Muscle layer of duodenum (tissue), 2 donors: ENCODE measurements around the gene PTPRK.

Experiments used
- H3K27ac ChIP-seq: one replicate; pipeline ENCODE4 v1.7.0; 2013; ENCODE audit warnings: mild to moderate bottlenecking, low read length
- H3K27me3 ChIP-seq: one replicate; pipeline ENCODE4 v1.7.0; 2013; ENCODE audit warnings: low read depth, mild to moderate bottlenecking, control low read depth, low read length
- H3K36me3 ChIP-seq, 2 donors: one replicate each; pipeline ENCODE4 v1.7.0; 2013; ENCODE audit warnings: low read length in 2 of 2, control low read depth in 1 of 2, mild to moderate bottlenecking in 1 of 2; ENCODE audit not compliant: insufficient read depth in 2 of 2, control insufficient read depth in 1 of 2
- H3K4me1 ChIP-seq, 2 donors: one replicate each; pipeline ENCODE4 v1.7.0; 2013; ENCODE audit warnings: low read length in 2 of 2, mild to moderate bottlenecking in 2 of 2, control low read depth in 1 of 2, moderate library complexity in 1 of 2; ENCODE audit not compliant: insufficient read depth in 2 of 2, control insufficient read depth in 1 of 2
- H3K4me3 ChIP-seq, 2 donors: one replicate each; pipeline ENCODE4 v1.7.0; 2013; ENCODE audit warnings: low read length in 2 of 2, low read depth in 1 of 2, mild to moderate bottlenecking in 1 of 2
- H3K9me3 ChIP-seq, 2 donors: one replicate each; pipeline ENCODE4 v1.7.0; 2013; ENCODE audit warnings: low read length in 2 of 2, control low read depth in 1 of 2, mild to moderate bottlenecking in 1 of 2; ENCODE audit not compliant: control insufficient read depth in 1 of 2
- donor health status: healthy.

PTPRK gene

DNA sequence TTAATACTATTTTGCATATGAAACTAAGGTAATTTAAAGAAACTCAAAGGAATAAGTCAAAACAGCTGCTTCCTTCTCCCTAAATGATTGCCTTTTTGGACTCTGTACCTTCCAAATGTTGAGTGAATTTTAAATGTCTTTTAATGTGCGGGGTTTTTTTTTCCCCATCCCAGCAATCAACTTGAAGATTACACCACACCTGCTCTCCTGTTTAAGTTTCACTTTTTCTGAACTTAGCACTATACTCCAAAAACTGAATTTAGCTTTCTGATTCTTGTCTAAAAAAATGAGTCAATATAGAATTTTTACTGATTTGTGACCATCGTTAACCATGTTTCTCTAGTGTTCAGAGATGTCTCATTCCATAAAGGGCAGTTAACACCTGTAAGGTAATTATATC is 398.8 kb downstream of the PTPRK start:
- H3K4me3 ChIP-seq: no peak overlapping the region
- H3K27ac ChIP-seq: no peak overlapping the region
- H3K27me3 ChIP-seq: no peaks in the 10 kb centered on the region
- H3K4me1 ChIP-seq: no peaks in the 10 kb centered on the region
- no peaks in the 10 kb centered on the region for H3K36me3 ChIP-seq
- H3K9me3 ChIP-seq: no peaks in the 10 kb centered on the region

DNA sequence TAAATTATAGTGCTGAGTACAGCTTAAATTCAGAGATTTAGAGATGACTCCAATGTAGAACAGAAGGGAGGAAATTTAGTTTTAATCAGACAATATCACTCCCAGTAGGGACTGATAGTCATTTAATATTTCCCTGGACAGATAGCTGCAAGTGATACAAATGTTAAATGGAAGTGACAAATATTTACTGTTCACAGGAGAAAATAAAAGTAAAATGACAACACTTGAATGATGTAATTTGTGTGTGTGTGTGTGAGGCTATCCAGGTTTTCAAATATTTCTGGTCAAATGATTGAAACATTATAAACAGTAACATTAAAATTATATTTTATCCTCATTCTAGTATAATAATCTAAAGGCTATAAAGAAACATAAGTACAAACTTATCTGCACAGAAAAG is 399.2 kb downstream of the PTPRK start:
- no peak overlapping the region for H3K4me3 ChIP-seq
- H3K9me3 ChIP-seq: no peaks in the 10 kb centered on the region
- no peaks in the 10 kb centered on the region for H3K4me1 ChIP-seq
- no peaks in the 10 kb centered on the region for H3K27me3 ChIP-seq
- H3K27ac ChIP-seq: no peak overlapping the region
- no peaks in the 10 kb centered on the region for H3K36me3 ChIP-seq

DNA sequence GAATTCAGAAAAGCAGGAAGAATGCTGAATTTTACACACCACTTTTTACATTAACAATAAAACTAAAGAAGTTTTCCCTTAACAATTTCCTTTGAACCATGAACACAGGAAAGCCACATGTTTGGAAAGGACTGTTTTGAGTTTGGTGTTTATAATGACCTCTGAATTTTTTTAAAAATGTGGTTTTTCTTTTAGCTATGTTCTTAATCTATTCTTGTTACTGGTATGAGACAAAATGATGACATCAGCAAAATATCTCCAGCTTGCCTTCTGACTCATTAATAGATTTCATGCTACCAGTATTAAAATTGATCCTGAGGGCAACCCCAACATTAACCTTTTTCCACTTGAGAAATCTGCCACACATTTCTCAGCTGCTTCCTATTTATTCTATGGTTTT is 402.0 kb downstream of the PTPRK start:
- Histone ChIP-seq H3K27me3 (no peaks in the 10 kb centered on the region), H3K36me3 (no peaks in the 10 kb centered on the region), H3K4me1 (no peaks in the 10 kb centered on the region), H3K27ac (no peak overlapping the region), H3K9me3 (no peaks in the 10 kb centered on the region), H3K4me3 (no peak overlapping the region)

DNA sequence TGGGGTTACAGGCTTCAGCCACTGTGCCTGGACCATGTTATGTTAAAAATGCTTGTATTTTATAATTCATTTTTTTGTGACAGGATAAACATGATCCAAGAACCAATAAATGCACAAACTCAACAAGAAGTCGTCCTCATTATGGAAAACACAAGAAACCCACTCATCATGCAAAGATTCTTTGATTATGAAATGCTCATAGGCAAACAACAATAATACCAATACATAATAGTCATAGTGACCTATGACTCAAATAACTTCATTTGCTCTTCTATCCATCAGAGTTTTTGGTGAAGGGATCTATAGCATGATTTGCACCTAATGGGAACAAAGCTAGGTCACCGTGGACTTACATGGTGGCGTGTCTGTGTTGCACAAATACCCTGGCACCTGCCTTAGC is 402.5 kb downstream of the PTPRK start:
- Histone ChIP-seq H3K9me3 (no peaks in the 10 kb centered on the region), H3K4me1 (no peaks in the 10 kb centered on the region), H3K27me3 (no peaks in the 10 kb centered on the region), H3K4me3 (no peak overlapping the region), H3K27ac (no peak overlapping the region), H3K36me3 (no peaks in the 10 kb centered on the region)

DNA sequence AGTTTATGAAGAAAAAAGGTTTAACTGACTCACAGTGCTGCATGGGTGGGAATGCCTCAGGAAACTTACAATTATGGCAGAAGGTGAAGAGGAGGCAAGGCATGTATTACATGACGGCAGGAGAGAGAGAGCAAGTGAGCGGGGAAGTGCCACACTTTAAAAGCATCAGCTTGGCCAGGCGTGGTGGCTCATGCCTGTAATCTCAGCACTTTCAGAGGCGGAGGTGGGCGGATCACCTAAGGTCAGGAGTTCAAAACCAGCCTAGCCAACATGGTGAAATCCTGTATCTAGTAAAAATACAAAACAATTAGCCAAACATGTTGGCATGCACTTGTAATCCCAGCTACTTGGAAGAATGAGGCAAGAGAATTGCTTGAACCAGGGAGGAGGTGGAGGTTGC is 406.2 kb downstream of the PTPRK start:
- H3K27me3 ChIP-seq: no peaks in the 10 kb centered on the region
- no peaks in the 10 kb centered on the region for H3K36me3 ChIP-seq
- no peaks in the 10 kb centered on the region for H3K9me3 ChIP-seq
- no peak overlapping the region for H3K4me3 ChIP-seq
- peaks cover 0 to 8% of the 10 kb centered on the region in 2 donors for H3K4me1 ChIP-seq
- H3K27ac ChIP-seq: no peak overlapping the region

DNA sequence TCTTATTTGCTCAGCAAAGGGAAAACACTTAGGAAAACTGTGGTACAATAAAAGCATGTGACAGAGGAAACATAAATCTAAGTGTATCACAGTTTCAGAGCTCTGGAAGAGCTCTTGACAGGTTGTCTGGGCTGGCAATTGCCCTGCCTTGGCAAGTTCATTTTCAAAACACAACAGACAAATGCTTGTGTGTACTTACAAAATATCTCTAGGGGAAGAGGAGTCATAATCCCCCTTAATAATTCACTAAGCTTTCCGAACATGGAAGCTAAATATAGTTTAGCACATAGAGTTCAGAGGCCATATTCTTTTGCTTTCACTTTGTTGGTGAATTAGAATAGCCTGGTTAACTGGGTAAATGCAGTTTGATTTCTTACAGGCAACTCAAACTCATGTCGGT is 407.9 kb downstream of the PTPRK start:
- Histone ChIP-seq H3K4me1 (peaks cover 0 to 8% of the 10 kb centered on the region in 2 donors), H3K9me3 (no peaks in the 10 kb centered on the region), H3K4me3 (peak overlapping the region; percentile 58 to 66), H3K27me3 (no peaks in the 10 kb centered on the region), H3K36me3 (no peaks in the 10 kb centered on the region), H3K27ac (peak overlapping the region; percentile 53)

DNA sequence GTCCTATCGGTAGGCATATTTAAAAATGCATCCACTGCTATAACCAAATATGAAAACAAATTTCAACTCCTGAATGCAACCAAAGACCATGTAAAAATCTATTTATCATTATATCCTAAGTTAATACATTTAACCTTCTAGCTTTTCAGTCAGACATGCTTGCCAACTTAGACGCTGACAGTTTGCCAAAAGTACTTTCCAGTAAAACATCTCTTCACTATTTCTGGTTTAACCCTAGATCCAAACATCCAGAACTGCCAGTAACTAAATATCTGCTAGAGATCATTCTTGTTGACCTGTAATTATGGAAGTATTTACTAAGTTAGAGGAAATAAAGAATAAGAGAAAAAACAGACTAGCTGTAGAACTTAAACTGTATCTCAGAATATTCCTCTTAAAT is 409.3 kb downstream of the PTPRK start:
- Histone ChIP-seq H3K27ac (no peak overlapping the region), H3K27me3 (no peaks in the 10 kb centered on the region), H3K4me1 (peaks cover 0 to 8% of the 10 kb centered on the region in 2 donors), H3K9me3 (no peaks in the 10 kb centered on the region), H3K36me3 (no peaks in the 10 kb centered on the region), H3K4me3 (no peak overlapping the region)

DNA sequence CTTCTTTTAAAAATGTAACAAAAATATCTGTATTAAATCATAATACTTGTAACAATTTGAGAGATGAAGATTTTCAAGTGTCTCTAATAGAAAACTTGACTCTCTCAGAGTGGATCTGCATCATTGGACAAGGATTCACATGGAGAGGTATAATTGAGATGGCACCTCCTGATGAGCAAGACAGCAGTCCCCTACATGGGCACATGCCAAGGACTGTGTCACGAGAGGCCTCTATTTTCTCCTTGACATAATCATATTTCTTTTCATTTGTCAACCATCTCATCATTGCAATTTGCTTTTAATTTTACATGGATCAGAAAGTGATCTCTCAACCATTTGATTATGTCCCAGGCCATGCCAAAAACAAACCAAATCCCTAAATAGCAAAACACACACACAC is 412.7 kb downstream of the PTPRK start:
- Histone ChIP-seq H3K27ac (no peak overlapping the region), H3K27me3 (no peaks in the 10 kb centered on the region), H3K4me1 (peaks cover 0 to 8% of the 10 kb centered on the region in 2 donors), H3K4me3 (no peak overlapping the region), H3K9me3 (no peaks in the 10 kb centered on the region), H3K36me3 (no peaks in the 10 kb centered on the region)

DNA sequence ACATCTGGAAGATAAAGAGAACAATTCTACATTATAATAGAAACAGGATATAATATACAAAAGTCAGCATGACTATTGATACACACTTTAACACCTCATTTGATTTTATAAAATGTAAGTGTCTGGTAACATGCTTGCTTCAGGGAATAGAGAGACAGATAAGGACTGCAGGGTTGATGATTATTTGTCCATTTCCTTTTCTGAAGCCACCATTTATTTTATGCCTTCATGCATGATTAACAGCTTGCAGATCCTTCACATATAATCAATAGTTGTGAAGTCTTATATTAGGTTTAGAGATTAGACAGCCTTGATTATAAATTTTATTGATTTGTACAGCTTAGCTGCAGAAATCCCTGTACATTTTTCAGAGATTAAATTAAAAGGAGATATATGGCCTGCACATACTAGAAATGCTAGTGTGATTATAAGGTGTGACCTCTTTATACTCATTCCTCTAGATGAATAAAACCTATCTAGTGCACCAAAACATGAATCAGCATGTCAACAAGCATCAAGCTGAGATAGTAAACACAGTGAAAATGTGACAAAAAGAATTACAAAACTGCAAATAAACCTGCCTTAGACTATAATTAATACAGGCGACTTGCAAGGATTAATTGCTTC is 420.7 kb downstream of the PTPRK start:
- Histone ChIP-seq H3K4me3 (no peak overlapping the region), H3K4me1 (peaks cover 0 to 4% of the 10 kb centered on the region in 2 donors), H3K9me3 (no peaks in the 10 kb centered on the region), H3K36me3 (no peaks in the 10 kb centered on the region), H3K27ac (no peak overlapping the region), H3K27me3 (no peaks in the 10 kb centered on the region)

DNA sequence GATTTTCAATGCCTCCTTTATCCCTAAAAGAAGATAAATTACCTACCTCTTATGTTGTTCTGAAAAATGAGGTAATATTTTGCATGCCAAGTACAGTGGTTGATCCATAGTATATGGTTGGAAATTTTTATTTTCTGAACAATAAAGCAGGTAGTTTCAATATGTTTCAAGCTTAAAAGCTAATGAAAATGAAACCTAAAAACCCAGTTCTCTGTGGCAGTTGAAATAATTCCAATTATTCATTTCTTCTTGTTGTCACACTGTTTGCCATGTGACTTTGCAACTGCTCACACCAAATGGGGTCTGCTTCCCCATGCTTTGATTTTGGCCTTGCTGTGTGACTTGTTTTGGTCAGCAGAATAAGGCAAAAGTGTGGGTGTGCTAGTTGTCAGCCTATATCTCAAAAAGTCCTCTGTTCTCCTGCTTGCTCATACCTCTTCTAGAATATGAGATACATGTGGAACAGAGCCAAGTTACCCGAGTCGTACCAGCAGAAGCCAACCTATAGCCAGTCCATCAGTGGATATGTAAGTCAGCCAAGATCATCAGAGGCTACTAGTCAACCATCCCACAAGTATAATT is 422.3 kb downstream of the PTPRK start:
- no peaks in the 10 kb centered on the region for H3K27me3 ChIP-seq
- H3K4me1 ChIP-seq: peaks cover 0 to 4% of the 10 kb centered on the region in 2 donors
- H3K9me3 ChIP-seq: no peaks in the 10 kb centered on the region
- H3K27ac ChIP-seq: no peak overlapping the region
- H3K4me3 ChIP-seq: no peak overlapping the region
- no peaks in the 10 kb centered on the region for H3K36me3 ChIP-seq

DNA sequence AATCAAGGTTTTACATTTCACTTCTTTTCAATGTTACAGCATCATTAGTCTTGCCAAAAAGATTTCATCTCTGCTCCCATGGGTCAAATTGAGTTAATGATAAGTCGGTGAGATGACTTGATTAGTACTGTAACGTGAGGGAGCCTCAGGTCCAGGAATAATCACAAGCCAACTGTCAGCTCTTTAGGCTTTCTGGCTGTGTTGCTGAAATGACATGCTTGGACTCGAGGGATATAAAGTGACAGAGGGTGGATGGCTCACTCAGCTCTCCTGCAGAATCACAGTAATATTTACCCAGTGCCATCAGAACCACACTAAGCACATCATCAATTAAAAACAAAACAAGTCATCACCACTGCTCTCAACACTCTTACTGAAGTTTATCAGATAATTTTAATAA is 423.4 kb downstream of the PTPRK start:
- H3K4me3 ChIP-seq: no peak overlapping the region
- H3K4me1 ChIP-seq: peaks cover 0 to 4% of the 10 kb centered on the region in 2 donors
- no peaks in the 10 kb centered on the region for H3K27me3 ChIP-seq
- H3K27ac ChIP-seq: no peak overlapping the region
- H3K36me3 ChIP-seq: no peaks in the 10 kb centered on the region
- H3K9me3 ChIP-seq: no peaks in the 10 kb centered on the region

DNA sequence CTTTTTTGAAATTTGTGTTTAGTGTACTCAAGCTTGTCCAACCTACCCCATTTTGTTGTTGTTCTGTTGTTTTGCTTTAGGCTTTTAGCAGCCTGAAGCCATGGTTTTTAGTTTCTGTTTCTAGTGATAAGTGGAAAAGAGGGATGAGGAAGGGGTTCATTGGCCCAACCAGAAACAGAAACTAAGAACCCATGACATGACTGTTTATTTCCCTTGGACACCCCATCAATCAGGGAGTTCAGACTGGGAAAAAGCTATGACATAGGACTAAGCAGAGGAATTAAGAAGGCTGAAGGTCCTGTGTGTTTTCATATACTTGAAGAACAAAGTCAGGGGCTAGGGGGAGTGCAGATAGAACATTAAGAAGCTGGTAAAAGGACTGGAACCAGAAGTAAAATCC is 425.0 kb downstream of the PTPRK start:
- Histone ChIP-seq H3K27me3 (no peaks in the 10 kb centered on the region), H3K27ac (no peak overlapping the region), H3K4me1 (peaks cover 0 to 4% of the 10 kb centered on the region in 2 donors), H3K4me3 (no peak overlapping the region), H3K36me3 (no peaks in the 10 kb centered on the region), H3K9me3 (no peaks in the 10 kb centered on the region)
